A549 treated with CORT108297 at 1 μM for 4 hours (cell line): Measurements from ENCODE around the gene SYT13. TPM values are rescaled to one million over a fixed set of nuclear protein-coding genes. Genes with fewer than 3 reads are reported as not detected.

Experiments used
- total RNA-seq: library from RNA; stranded (reverse); fragments of 200-300 nt; extraction: Qiagen RNA extraction; gene quantifications from 5 replicates; pipeline ENCODE4 v1.2.3, GENCODE V29; 2022

The SYT13 gene, protein sequence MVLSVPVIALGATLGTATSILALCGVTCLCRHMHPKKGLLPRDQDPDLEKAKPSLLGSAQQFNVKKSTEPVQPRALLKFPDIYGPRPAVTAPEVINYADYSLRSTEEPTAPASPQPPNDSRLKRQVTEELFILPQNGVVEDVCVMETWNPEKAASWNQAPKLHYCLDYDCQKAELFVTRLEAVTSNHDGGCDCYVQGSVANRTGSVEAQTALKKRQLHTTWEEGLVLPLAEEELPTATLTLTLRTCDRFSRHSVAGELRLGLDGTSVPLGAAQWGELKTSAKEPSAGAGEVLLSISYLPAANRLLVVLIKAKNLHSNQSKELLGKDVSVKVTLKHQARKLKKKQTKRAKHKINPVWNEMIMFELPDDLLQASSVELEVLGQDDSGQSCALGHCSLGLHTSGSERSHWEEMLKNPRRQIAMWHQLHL
- 6.6 to 8.1 TPM (median 7.0 TPM) in 5 replicates for total RNA-seq

DNA sequence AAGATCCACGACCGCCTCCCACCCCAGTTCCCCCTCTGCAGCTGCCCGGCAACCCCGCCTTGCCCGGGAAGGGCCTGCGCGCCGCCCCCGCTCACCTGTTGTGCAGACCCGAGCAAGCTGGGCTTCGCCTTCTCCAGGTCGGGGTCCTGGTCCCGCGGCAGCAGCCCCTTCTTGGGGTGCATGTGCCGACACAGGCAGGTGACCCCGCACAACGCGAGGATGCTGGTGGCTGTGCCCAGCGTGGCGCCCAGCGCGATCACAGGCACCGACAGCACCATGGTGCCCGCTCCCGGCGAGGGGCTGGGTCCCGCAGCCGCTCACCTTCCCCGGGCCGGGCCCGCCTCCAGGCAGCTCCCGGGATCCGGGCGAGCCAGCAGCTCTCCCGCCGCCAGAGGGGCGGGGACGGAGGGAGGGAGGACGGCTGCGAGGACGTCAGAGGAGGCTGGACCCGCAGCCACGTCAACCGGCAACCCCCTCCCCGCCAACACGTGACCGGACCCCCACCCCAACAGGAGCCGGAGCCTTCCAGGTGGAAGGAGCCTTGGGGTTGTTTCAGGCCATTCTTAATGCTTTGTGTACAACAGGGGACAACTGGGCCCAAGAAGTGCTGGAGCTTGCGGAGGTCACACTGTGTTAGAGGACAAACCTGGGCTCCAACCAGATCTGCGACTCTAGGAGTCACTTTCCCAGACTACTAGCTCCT is at the start of gene SYT13:
TSS of gene SYT13 (minus strand) at position 412 of the 703 bp plus-strand sequence. CDS start at position 278, 134 bp downstream.

Other genes with a start within 250 kb of the SYT13 start
- gene PRDM11, start 139.7 kb downstream of the SYT13 start, total RNA-seq = 4.4 to 8.6 TPM (median 8.0 TPM) in 5 replicates